ENCODE data around the gene GAS6.
A peak's percentile ranks its signal among the peaks of the same experiment; 100 is the strongest.
"Not testable (repeated sequence)": the region's sequence is repeated elsewhere in the genome, so short reads cannot be mapped to it uniquely, and the experiment has no call there.

Gene GAS6

GRCh38 chr13:113876346-113877148 lies 12.7 kb upstream of the GAS6 start:
- intact Hi-C loops (cut with DNase I) = no loop called here
- no peak for DNase-seq

GRCh38 chr13:113875837-113876281 lies 12.0 kb upstream of the GAS6 start:
- DNase-seq = peak in 1 of 42 donors; percentile 0
- intact Hi-C loops (cut with DNase I) = no loop called here

- DNase-seq = peak in 1 of 42 donors; percentile 27
- intact Hi-C loops (cut with DNase I) = no loop called here
These were observed 11.5 kb upstream of the GAS6 start for GRCh38 chr13:113875429-113875815.

- peak in 3 of 42 donors; percentile 3 to 26 (median 12) for DNase-seq
- intact Hi-C loops (cut with DNase I) = no loop called here
These were observed 10.9 kb upstream of the GAS6 start for GRCh38 chr13:113874579-113875428.

GRCh38 chr13:113874177-113874576 lies 10.3 kb upstream of the GAS6 start:
- intact Hi-C loops (cut with DNase I) = no loop called here
- peak in 2 of 42 donors; percentile 4 to 10 for DNase-seq

- intact Hi-C loops (cut with DNase I) = no loop called here
These were observed 5.4 kb upstream of the GAS6 start for GRCh38 chr13:113869263-113869662.

GRCh38 chr13:113867913-113868312 lies 4.0 kb upstream of the GAS6 start:
- DNase-seq = peak in 3 of 42 donors; percentile 0 to 6 (median 2)
- intact Hi-C loops (cut with DNase I) = not testable (repeated sequence)

More at GRCh38 chr13:113869263-113869662, 5.4 kb upstream of the GAS6 start:
- peak in 4 of 42 donors; percentile 4 to 28 (median 22) for DNase-seq

- intact Hi-C loops (cut with DNase I) = no loop called here
- no peak for DNase-seq
These were observed 1.6 kb upstream of the GAS6 start for GRCh38 chr13:113865427-113865826.

- intact Hi-C loops (cut with DNase I) = no loop called here
- peak in 4 of 42 donors; percentile 14 to 43 (median 20) for DNase-seq
These were observed 506 bp upstream of the GAS6 start for GRCh38 chr13:113864273-113864890.

GRCh38 chr13:113862931-113863523 lies 849 bp downstream of the GAS6 start:
- intact Hi-C loops (cut with DNase I) = no loop called here

GRCh38 chr13:113862191-113862930 lies 1.5 kb downstream of the GAS6 start:
- intact Hi-C loops (cut with DNase I) = no loop called here

More at GRCh38 chr13:113862931-113863523, 849 bp downstream of the GAS6 start:
- peak in 35 of 42 donors; percentile 29 to 79 (median 55) for DNase-seq

GRCh38 chr13:113861433-113862030 lies 2.3 kb downstream of the GAS6 start:
- DNase-seq = peak in 5 of 42 donors; percentile 10 to 38 (median 29)
- intact Hi-C loops (cut with DNase I) = no loop called here

More at GRCh38 chr13:113862191-113862930, 1.5 kb downstream of the GAS6 start:
- DNase-seq = peak in 5 of 42 donors; percentile 6 to 43 (median 19)

GRCh38 chr13:113860665-113861432 lies 3.0 kb downstream of the GAS6 start:
- peak in 4 of 42 donors; percentile 12 to 40 (median 25) for DNase-seq

GRCh38 chr13:113860051-113860664 lies 3.7 kb downstream of the GAS6 start:
- intact Hi-C loops (cut with DNase I) = no loop called here
- DNase-seq = peak in 3 of 42 donors; percentile 10 to 33 (median 30)

More at GRCh38 chr13:113860665-113861432, 3.0 kb downstream of the GAS6 start:
- intact Hi-C loops (cut with DNase I) = no loop called here

GRCh38 chr13:113859311-113860050 lies 4.4 kb downstream of the GAS6 start:
- intact Hi-C loops (cut with DNase I) = no loop called here

More at GRCh38 chr13:113859311-113860050, 4.4 kb downstream of the GAS6 start:
- peak in 1 of 42 donors; percentile 21 for DNase-seq
